GM12878 (cell line): ENCODE data around the gene STPG3.

Experiments
- PAX5 ChIP-seq: IDR thresholded peaks from 2 replicates; pipeline ENCODE4 v1.6.1; 2011; ENCODE audit warnings: low read depth, low read length, borderline replicate concordance
- TARDBP ChIP-seq: IDR thresholded peaks from 2 replicates; pipeline ENCODE4 v1.6.1; 2016; ENCODE audit warnings: borderline replicate concordance
- ZNF687 ChIP-seq: fragments of 450-650 bp; IDR thresholded peaks from 2 replicates; pipeline ENCODE4 v1.6.1; 2017; ENCODE audit warnings: mild to moderate bottlenecking, moderate library complexity

DNA sequence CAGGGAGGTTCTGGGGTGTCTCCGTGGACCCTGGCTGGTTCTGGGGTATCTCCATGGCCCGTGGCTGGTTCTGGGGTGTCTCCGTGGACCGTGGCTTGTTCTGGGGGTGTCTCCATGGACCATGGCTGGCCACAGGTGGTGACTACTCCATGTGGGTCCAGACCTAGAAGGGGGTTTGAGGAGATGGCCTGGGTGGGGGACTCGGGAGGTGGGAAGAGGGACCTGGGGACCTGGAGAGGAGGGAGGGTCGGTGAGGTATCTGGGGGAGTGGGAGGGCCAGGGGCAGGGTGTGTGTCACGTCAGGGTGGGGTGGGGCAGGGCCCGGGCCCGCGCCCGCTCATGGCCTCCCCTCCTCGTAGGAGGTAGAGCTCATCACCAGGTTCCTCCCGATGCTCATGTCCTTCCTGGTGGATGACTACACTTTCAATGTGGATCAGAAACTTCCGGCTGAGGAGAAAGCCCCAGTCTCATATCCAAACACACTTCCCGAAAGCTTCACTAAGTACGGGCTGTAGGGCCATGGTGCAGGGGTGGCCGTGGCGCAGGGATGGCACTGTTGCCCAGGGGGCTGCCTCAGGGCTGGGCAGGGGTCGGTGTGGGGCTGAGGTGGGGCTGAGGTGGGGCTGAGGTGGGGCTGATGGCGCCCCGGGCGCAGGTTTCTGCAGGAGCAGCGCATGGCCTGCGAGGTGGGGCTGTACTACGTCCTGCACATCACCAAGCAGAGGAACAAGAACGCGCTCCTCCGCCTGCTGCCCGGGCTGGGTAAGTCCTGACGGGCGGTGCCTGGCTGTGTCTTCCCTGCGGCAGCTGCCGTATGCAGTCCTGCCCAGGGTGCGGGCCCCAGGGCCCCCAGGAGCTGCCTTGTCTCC is 15.7 kb downstream of the STPG3 start:
- no peak for TF ChIP-seq ZNF687
- TF ChIP-seq TARDBP, result no peak
- TF ChIP-seq PAX5, result no peak
